GM19324 (cell line): ENCODE data around the gene UNC50.
"Not testable (repeated sequence)": the region's sequence is repeated elsewhere in the genome, so short reads cannot be mapped to it uniquely, and the experiment has no call there.

Experiments
- ATAC-seq: cut with Tn5 transposase; IDR thresholded peaks from one replicate; pipeline ENCODE4 v1.9.1; 2021; ENCODE audit warnings: mild to moderate bottlenecking, moderate library complexity; ENCODE audit not compliant: unreplicated experiment, low FRiP score

The UNC50 gene

DNA sequence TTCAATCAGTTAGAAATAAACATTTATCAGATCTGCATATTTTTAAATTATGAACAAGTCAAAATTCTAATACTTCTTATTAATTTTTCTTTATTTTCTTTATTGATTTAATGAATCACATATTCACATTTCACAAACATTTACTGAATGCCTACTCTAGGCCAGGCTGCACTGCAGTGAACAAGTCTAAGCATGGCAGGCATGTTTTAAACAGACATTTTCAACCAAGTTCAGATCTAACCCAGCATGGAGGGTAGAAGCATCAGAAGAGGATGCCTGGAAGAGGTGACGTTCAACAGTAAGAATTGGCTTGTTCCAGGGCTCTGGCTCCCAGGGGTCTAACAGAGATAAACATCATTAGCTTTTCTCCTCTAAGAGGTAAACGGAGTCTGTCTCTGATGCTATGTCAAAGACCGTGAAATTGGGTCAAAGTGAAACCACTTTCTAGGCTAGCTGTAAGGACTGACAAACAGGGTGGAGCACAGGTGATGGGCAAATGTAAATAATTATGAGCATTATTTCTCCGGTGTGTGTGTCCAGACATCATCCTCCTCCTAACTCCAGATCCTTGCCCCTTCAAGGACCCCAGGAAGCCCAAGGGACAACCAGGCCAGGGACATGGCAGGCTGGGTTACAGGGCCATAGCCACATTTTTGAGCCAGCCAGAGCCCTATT lies 50.6 kb downstream of the UNC50 start:
- no peak for ATAC-seq

DNA sequence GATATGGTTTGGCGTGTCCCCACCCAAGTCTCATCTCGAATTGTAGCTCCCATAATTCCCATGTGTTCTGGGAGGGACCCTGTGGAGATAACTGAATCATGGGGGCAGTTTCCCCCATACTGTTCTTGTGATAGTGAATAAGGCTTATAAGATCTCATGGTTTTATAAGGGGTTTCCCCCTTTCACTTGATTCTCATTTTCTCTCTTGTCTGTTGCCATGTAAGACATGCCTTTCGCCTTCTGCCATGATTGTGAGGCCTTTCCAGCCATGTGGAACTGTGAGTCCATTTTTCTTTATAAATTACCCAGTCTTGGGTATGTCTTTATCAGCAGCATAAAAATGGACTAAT lies 51.1 kb downstream of the UNC50 start:
- not testable (repeated sequence) for ATAC-seq

GRCh38 chr2:98663511-98664090 lies 55.2 kb downstream of the UNC50 start:
- no peak for ATAC-seq

DNA sequence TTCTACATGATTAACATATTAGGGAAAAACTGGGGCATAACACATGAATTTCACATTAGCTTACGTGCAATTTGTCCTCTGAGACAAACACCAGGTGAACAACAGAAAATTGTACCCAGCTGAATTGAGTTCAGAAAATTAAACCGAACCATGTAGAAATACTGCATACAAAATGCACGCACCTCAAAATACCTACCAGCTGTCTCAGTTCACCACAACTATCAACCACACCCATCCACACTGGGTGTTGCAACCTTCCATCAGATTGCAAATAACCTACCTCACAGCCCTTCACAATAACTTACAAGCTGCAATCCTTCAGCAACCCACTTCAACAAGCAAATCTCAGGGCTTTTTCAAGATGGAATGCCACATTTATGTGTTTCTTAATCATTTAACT lies 55.9 kb downstream of the UNC50 start:
- ATAC-seq, result no peak

DNA sequence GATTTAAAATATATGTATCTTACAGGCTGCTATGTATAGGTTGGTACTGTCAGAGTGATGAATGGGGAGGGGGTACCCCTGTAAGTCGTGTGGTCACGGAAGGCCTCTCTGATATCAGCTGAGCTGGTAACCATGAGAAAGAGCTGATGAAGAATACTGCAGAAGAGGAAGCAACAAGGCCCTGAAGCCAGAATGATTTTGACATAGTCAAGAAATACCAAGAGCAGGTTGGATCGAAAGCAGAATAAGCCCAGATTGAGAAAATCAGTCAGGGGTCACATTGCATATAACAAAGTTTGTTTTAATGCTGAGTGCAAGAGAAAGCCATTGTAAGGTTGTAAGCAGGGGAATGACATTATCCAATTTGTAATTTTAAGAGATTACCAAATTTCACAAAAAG lies 57.3 kb downstream of the UNC50 start:
- no peak for ATAC-seq
